Skeletal muscle satellite cell (primary cell): ENCODE data around the gene FGD1.
A peak's percentile ranks its signal among the peaks of the same experiment; 100 is the strongest.
"Not testable (repeated sequence)": the region's sequence is repeated elsewhere in the genome, so short reads cannot be mapped to it uniquely, and the experiment has no call there.

Experiments
- H3K27me3 ChIP-seq: 2 replicates; pipeline ENCODE4 v1.7.0; 2013; ENCODE audit warnings: low read length; ENCODE audit not compliant: control insufficient read depth, insufficient read depth
- H3K36me3 ChIP-seq: 2 replicates; pipeline ENCODE4 v1.7.0; 2013; ENCODE audit warnings: mild to moderate bottlenecking, control low read depth, low read length; ENCODE audit not compliant: insufficient read depth
- H3K4me1 ChIP-seq: 2 replicates; pipeline ENCODE4 v1.7.0; 2013; ENCODE audit warnings: low read length; ENCODE audit not compliant: control insufficient read depth, insufficient read depth
- H3K4me2 ChIP-seq: 2 replicates; pipeline ENCODE4 v1.7.0; 2013; ENCODE audit warnings: mild to moderate bottlenecking, low read length
- H3K4me3 ChIP-seq: 2 replicates; pipeline ENCODE4 v1.7.0; 2013; ENCODE audit warnings: low read length
- H3K9ac ChIP-seq: 2 replicates; pipeline ENCODE4 v1.7.0; 2013; ENCODE audit warnings: mild to moderate bottlenecking, low read depth, low read length, moderate library complexity
- H3K9me3 ChIP-seq: replicated peaks from 2 replicates; pipeline ENCODE4 v1.7.0; 2013; ENCODE audit warnings: mild to moderate bottlenecking, control low read depth, low read length

Gene FGD1

GRCh38 chrX:54494166-54494988, 1.7 kb downstream of the FGD1 start:
- no peaks in the 10 kb centered on the region for H3K9me3 ChIP-seq
- H3K4me3 ChIP-seq, result peak overlapping the region; percentile 81
- H3K4me1 ChIP-seq, result peaks cover 31% of the 10 kb centered on the region
- peak overlapping the region; percentile 85 for H3K4me2 ChIP-seq
- no peaks in the 10 kb centered on the region for H3K27me3 ChIP-seq
- H3K36me3 ChIP-seq, result no peaks in the 10 kb centered on the region
- peak overlapping the region; percentile 89 for H3K9ac ChIP-seq

- Histone ChIP-seq H3K9me3 (no peaks in the 10 kb centered on the region), H3K36me3 (no peaks in the 10 kb centered on the region), H3K4me1 (peaks cover 31% of the 10 kb centered on the region), H3K4me3 (peak overlapping the region; percentile 25), H3K9ac (peak overlapping the region; percentile 10), H3K27me3 (no peaks in the 10 kb centered on the region), H3K4me2 (peak overlapping the region; percentile 85)
Measured at GRCh38 chrX:54492340-54492739, 3.7 kb downstream of the FGD1 start.

DNA sequence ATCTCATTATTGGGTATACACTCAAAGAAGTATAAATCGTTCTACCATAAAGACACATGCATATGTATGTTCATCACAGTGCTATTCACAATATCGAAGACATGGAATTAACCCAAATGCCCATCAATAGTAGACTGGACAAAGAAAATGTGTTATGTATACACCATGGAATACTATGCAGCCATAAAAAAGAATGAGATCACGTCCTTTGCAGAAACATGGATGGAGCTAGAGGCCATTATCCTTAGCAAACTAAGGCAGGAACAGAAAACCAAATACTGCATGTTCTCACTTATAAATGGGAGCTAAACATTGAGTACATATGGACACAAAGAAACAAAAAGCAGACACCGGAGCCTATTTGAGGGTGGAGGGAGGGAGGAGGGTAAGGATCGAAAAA, 6.2 kb downstream of the FGD1 start:
- not testable (repeated sequence) for H3K4me3 ChIP-seq, H3K36me3 ChIP-seq

DNA sequence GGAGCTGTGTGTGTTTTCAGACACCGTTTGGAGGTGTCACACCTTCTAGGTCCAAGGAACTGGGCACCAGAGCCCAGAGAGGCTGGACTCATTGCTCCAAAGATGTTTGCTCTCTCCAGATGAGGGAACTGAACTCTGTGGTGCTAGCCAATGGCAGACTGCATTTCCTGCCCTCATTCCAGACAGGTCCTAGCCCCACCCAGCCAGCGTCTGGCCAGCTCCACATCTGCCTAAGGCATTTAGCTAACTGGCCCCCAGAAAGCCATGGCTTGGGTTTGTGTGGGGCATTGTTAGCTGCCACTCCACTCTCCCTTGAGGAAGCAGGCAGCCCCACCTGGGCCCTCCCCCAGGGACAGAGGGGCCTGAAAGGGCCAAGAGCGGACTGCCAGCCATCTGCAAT, 11.4 kb downstream of the FGD1 start:
- H3K4me3 ChIP-seq, result no peak overlapping the region
- H3K9me3 ChIP-seq, result no peaks in the 10 kb centered on the region
- H3K4me2 ChIP-seq, result no peak overlapping the region
- no peaks in the 10 kb centered on the region for H3K27me3 ChIP-seq
- peaks cover 31% of the 10 kb centered on the region for H3K4me1 ChIP-seq
- H3K36me3 ChIP-seq, result no peaks in the 10 kb centered on the region
- H3K9ac ChIP-seq, result no peak overlapping the region

More for the DNA sequence above, 6.2 kb downstream of the FGD1 start:
- not testable (repeated sequence) for H3K4me2 ChIP-seq, H3K9ac ChIP-seq, H3K9me3 ChIP-seq, H3K27me3 ChIP-seq
- H3K4me1 ChIP-seq, result peaks cover 32% of the 10 kb centered on the region

- no peak overlapping the region for H3K4me3 ChIP-seq
Measured at GRCh38 chrX:54483946-54484345, 12.1 kb downstream of the FGD1 start.

GRCh38 chrX:54482839-54483593, 13.0 kb downstream of the FGD1 start:
- Histone ChIP-seq H3K4me1 (peaks cover 31% of the 10 kb centered on the region), H3K36me3 (no peaks in the 10 kb centered on the region), H3K27me3 (no peaks in the 10 kb centered on the region), H3K4me3 (peak overlapping the region; percentile 30), H3K4me2 (peak overlapping the region; percentile 67), H3K9ac (peak overlapping the region; percentile 66), H3K9me3 (no peaks in the 10 kb centered on the region)

More at GRCh38 chrX:54483946-54484345, 12.1 kb downstream of the FGD1 start:
- no peaks in the 10 kb centered on the region for H3K9me3 ChIP-seq
- no peaks in the 10 kb centered on the region for H3K27me3 ChIP-seq
- H3K9ac ChIP-seq, result peak overlapping the region; percentile 66
- H3K4me1 ChIP-seq, result peaks cover 31% of the 10 kb centered on the region
- H3K36me3 ChIP-seq, result no peaks in the 10 kb centered on the region
- H3K4me2 ChIP-seq, result peak overlapping the region; percentile 67

- Histone ChIP-seq H3K4me1 (peaks cover 33% of the 10 kb centered on the region), H3K4me3 (no peak overlapping the region), H3K27me3 (no peaks in the 10 kb centered on the region), H3K36me3 (no peaks in the 10 kb centered on the region), H3K9ac (no peak overlapping the region), H3K9me3 (no peaks in the 10 kb centered on the region), H3K4me2 (no peak overlapping the region)
Measured at GRCh38 chrX:54479136-54480111, 16.6 kb downstream of the FGD1 start.

GRCh38 chrX:54473993-54474859, 21.8 kb downstream of the FGD1 start:
- Histone ChIP-seq H3K4me2 (no peak overlapping the region), H3K9ac (no peak overlapping the region), H3K27me3 (no peaks in the 10 kb centered on the region), H3K9me3 (no peaks in the 10 kb centered on the region), H3K4me3 (no peak overlapping the region), H3K4me1 (peaks cover 8% of the 10 kb centered on the region), H3K36me3 (no peaks in the 10 kb centered on the region)

DNA sequence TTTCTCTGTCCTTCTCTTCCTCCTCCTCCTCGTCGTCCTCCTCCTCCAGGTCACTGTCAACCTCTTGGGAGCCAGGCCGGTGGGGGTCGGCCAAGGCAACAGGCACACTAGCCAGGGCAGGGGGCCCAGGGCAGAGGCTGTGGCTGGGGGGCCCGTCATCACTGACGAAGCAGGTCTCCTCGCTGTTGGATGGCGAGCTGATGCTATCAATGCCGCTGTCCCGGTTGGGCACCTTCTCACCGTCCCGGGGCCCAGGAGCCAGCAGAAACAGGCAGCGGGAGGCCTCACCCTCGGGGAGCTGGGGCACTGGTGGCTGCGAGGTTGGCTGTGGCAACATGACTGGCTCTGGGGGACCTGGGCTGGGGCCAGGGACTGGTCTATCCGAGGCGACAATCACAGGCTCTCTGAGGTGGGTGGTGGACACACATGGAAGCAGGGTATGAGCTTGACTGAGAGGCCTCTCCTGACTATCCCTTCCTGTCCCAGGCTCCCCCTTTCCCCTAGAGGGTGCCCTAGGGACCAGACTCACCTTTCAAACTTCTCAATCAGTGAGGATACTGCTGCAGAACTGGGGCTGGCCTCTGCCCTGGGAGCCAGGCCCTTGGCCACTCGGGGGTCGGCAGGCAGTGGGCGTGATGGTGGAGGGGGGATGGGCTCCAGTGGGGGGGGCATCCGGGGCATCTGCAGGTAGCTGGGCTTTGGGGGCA, 25.8 kb downstream of the FGD1 start:
- no peaks in the 10 kb centered on the region for H3K9me3 ChIP-seq
- no peaks in the 10 kb centered on the region for H3K27me3 ChIP-seq
- no peak overlapping the region for H3K4me2 ChIP-seq
- H3K9ac ChIP-seq, result no peak overlapping the region
- H3K4me3 ChIP-seq, result no peak overlapping the region
- H3K36me3 ChIP-seq, result peaks cover 10% of the 10 kb centered on the region
- peaks cover 8% of the 10 kb centered on the region for H3K4me1 ChIP-seq

- no peak overlapping the region for H3K4me2 ChIP-seq
- no peak overlapping the region for H3K4me3 ChIP-seq
- no peaks in the 10 kb centered on the region for H3K9me3 ChIP-seq
- H3K4me1 ChIP-seq, result no peaks in the 10 kb centered on the region
- H3K36me3 ChIP-seq, result peaks cover 9% of the 10 kb centered on the region
- no peaks in the 10 kb centered on the region for H3K27me3 ChIP-seq
- no peak overlapping the region for H3K9ac ChIP-seq
Measured at GRCh38 chrX:54452920-54453319, 43.1 kb downstream of the FGD1 start.
